ENCODE results near the gene SLC8A1. TPM values are rescaled to one million over a fixed set of nuclear protein-coding genes. Genes with fewer than 3 reads are reported as not detected.

Gene SLC8A1
- total and polyA plus RNA-seq, 2 donors = 0.46 to 20.4 TPM

DNA sequence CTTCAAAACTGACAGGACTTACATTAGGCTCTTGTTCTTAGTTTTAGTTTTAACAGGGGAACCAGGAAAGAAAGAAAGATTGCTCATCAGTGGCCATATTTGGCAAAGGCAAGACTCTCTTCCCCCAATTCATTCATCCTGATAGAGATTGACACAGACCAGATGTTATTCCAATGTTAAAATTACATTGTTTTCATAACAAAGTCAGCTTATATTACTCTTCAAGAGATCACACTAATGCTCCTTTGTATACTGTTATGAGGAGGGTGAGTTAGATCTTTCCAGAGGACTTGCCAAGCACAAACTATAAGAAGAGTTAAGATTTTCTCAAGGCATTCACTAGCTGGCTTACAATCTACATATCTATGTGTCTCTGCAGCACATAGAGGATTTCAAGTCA lies 252.1 kb downstream of the SLC8A1 start:
- H3K36me3 ChIP-seq (ENCODE audit: control insufficient read depth in 2 of 2, insufficient read depth in 2 of 2, low read length in 1 of 2) = no peaks in the 10 kb centered on the region
- no peaks in the 10 kb centered on the region for H3K9me3 ChIP-seq (ENCODE audit: control insufficient read depth in 2 of 2, insufficient read depth in 1 of 2, low read length in 1 of 2)
- no peaks in the 10 kb centered on the region for H3K27me3 ChIP-seq (ENCODE audit: control insufficient read depth in 2 of 2, insufficient read depth in 1 of 2, low read length in 1 of 2)
- H3K4me3 ChIP-seq (ENCODE audit: low read length in 2 of 2) = no peak overlapping the region
- no peak for DNase-seq (ENCODE audit: low read depth in 6 of 9, low spot score in 9 of 9)
- no peak overlapping the region for H3K27ac ChIP-seq (ENCODE audit: low read depth in 1 of 2, low read length in 1 of 2)
- H3K4me1 ChIP-seq (ENCODE audit: control insufficient read depth in 2 of 2, insufficient read depth in 2 of 2, low read length in 2 of 2) = no peaks in the 10 kb centered on the region

DNA sequence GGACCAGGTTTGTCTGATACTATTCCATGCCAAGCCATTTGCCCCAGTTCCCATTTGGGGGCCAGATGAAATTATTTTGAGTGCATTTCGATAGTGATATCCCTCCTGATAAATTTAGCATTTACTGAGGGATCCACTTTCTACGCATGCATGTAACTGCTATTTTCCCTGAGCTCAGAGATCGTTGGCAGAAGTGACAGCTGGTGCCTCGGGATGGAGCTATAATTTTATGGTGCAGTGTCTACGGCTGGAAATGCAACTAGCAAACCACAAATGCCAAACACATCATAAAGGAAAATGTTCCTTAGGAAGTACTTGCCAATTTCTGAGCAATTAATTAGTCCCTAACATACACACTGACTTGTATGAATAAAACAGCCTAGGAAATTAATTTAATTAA lies 254.8 kb downstream of the SLC8A1 start:
- H3K27me3 ChIP-seq (ENCODE audit: control insufficient read depth in 2 of 2, insufficient read depth in 1 of 2, low read length in 1 of 2) = no peaks in the 10 kb centered on the region
- no peak overlapping the region for H3K4me3 ChIP-seq (ENCODE audit: low read length in 2 of 2)
- 77% methylated on average over 5 of the region's 5 CpGs for WGBS
- no peaks in the 10 kb centered on the region for H3K9me3 ChIP-seq (ENCODE audit: control insufficient read depth in 2 of 2, insufficient read depth in 1 of 2, low read length in 1 of 2)
- H3K4me1 ChIP-seq (ENCODE audit: control insufficient read depth in 2 of 2, insufficient read depth in 2 of 2, low read length in 2 of 2) = no peaks in the 10 kb centered on the region
- DNase-seq (ENCODE audit: low read depth in 6 of 9, low spot score in 9 of 9) = no peak
- H3K36me3 ChIP-seq (ENCODE audit: control insufficient read depth in 2 of 2, insufficient read depth in 2 of 2, low read length in 1 of 2) = no peaks in the 10 kb centered on the region
- H3K27ac ChIP-seq (ENCODE audit: low read depth in 1 of 2, low read length in 1 of 2) = no peak overlapping the region

DNA sequence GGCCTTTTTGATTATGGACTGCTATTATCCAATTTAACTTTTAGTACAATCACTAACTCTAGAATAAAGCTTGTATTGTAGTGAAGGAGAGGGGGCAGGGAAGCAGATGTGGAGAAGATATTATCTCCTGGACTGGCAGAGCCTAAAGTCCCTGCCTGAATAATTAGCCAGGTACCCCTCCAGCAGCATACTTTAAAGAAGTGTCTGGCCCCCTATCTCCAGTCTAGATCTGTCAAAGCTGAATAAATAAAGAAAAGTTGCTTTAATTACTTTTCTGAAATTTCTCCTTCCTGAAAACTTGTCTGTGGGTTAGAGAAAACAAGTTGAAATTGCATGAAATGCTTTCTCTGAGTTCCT lies 258.2 kb downstream of the SLC8A1 start:
- H3K4me1 ChIP-seq (ENCODE audit: control insufficient read depth in 2 of 2, insufficient read depth in 2 of 2, low read length in 2 of 2) = no peaks in the 10 kb centered on the region
- H3K36me3 ChIP-seq (ENCODE audit: control insufficient read depth in 2 of 2, insufficient read depth in 2 of 2, low read length in 1 of 2) = no peaks in the 10 kb centered on the region
- no peak overlapping the region for H3K4me3 ChIP-seq (ENCODE audit: low read length in 2 of 2)
- H3K27me3 ChIP-seq (ENCODE audit: control insufficient read depth in 2 of 2, insufficient read depth in 1 of 2, low read length in 1 of 2) = no peaks in the 10 kb centered on the region
- H3K27ac ChIP-seq (ENCODE audit: low read depth in 1 of 2, low read length in 1 of 2) = no peak overlapping the region
- H3K9me3 ChIP-seq (ENCODE audit: control insufficient read depth in 2 of 2, insufficient read depth in 1 of 2, low read length in 1 of 2) = no peaks in the 10 kb centered on the region
- DNase-seq (ENCODE audit: low read depth in 6 of 9, low spot score in 9 of 9) = no peak

DNA sequence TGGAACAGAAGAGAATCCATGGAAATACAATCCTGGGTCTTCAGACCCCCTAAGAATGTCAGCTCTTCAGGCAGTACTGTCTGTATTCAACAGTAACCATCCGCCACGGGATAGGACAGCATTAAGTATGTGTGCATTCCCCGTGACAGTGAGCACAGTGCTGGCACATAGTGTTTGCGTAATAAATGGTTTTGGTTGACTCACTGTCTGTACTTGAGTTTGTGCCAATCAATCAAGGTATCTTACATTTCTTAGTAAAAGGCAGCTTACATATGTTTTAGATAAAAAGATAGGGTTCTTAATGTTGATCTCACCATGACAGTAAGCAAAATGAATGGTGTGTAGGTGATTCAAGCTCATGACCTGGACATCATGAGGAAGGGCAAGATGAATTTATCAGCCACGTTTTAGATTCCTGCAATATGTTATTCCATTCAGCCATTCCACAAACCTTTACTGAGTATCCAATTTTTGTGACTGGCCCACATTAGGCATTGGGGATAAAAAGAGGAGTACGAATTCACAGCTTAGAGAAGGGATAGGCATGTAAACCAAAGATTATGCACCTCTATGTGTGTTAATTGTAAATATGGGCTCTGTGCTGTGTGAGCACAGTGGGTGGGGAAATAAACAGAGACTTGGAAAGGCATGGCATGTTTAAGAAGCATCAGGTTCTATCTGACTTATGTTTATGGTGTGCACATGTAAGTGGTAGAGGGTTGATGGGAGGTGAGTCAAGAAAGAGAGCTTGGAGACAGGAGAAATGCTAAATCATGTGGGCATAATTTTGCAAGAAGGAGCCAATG lies 258.8 kb downstream of the SLC8A1 start:
- Histone ChIP-seq H3K9me3 (ENCODE audit: control insufficient read depth in 2 of 2, insufficient read depth in 1 of 2, low read length in 1 of 2) (no peaks in the 10 kb centered on the region), H3K36me3 (ENCODE audit: control insufficient read depth in 2 of 2, insufficient read depth in 2 of 2, low read length in 1 of 2) (no peaks in the 10 kb centered on the region), H3K27ac (ENCODE audit: low read depth in 1 of 2, low read length in 1 of 2) (no peak overlapping the region), H3K4me3 (ENCODE audit: low read length in 2 of 2) (no peak overlapping the region), H3K27me3 (ENCODE audit: control insufficient read depth in 2 of 2, insufficient read depth in 1 of 2, low read length in 1 of 2) (no peaks in the 10 kb centered on the region), H3K4me1 (ENCODE audit: control insufficient read depth in 2 of 2, insufficient read depth in 2 of 2, low read length in 2 of 2) (no peaks in the 10 kb centered on the region)
- DNase-seq (ENCODE audit: low read depth in 6 of 9, low spot score in 9 of 9) = no peak
- WGBS = 96% methylated on average over 6 of the region's 6 CpGs

DNA sequence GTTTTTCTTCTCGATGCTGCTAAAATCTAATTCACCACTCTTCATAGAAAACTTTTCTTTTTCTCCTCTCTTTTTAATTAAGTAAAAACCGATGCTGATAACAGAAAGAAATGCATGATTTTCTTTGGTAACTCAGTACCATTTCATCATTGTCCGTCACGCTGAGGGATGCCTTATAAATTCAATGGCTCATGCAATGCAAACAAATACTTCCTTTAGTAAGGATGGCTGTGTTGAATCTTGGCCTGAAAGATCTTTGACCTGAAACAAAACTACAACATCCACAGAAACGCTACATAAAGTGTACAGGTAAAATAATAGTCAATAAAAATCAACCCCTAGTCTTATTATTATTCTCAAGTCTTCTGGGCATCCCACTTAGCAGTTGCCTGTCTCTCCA lies 261.4 kb downstream of the SLC8A1 start:
- 98% methylated on average over 5 of the region's 5 CpGs for WGBS
- no peak for DNase-seq (ENCODE audit: low read depth in 6 of 9, low spot score in 9 of 9)
- no peaks in the 10 kb centered on the region for H3K4me1 ChIP-seq (ENCODE audit: control insufficient read depth in 2 of 2, insufficient read depth in 2 of 2, low read length in 2 of 2)
- no peaks in the 10 kb centered on the region for H3K27me3 ChIP-seq (ENCODE audit: control insufficient read depth in 2 of 2, insufficient read depth in 1 of 2, low read length in 1 of 2)
- no peak overlapping the region for H3K27ac ChIP-seq (ENCODE audit: low read depth in 1 of 2, low read length in 1 of 2)
- no peaks in the 10 kb centered on the region for H3K36me3 ChIP-seq (ENCODE audit: control insufficient read depth in 2 of 2, insufficient read depth in 2 of 2, low read length in 1 of 2)
- H3K4me3 ChIP-seq (ENCODE audit: low read length in 2 of 2) = no peak overlapping the region
- H3K9me3 ChIP-seq (ENCODE audit: control insufficient read depth in 2 of 2, insufficient read depth in 1 of 2, low read length in 1 of 2) = no peaks in the 10 kb centered on the region

DNA sequence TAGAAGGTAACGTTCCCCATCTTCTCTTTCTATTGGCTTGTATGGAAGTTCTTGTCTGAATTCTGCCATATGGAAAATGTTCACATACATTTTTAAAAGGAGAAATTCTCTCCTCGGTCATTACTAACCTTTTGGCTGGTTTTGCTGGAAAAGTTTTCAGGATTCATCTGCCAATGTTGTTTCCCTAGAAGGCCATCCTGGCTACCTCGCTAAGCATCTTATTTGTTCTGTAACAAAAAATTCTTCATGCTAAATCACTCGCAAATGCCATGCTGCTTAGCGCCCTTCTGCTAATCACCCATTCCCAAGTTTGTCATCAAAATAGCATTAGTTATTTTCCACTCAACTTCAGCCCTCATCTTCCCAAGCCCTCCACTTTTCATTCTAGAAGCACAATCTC lies 262.0 kb downstream of the SLC8A1 start:
- Histone ChIP-seq H3K27me3 (ENCODE audit: control insufficient read depth in 2 of 2, insufficient read depth in 1 of 2, low read length in 1 of 2) (no peaks in the 10 kb centered on the region), H3K4me1 (ENCODE audit: control insufficient read depth in 2 of 2, insufficient read depth in 2 of 2, low read length in 2 of 2) (no peaks in the 10 kb centered on the region), H3K4me3 (ENCODE audit: low read length in 2 of 2) (no peak overlapping the region), H3K27ac (ENCODE audit: low read depth in 1 of 2, low read length in 1 of 2) (no peak overlapping the region), H3K9me3 (ENCODE audit: control insufficient read depth in 2 of 2, insufficient read depth in 1 of 2, low read length in 1 of 2) (no peaks in the 10 kb centered on the region), H3K36me3 (ENCODE audit: control insufficient read depth in 2 of 2, insufficient read depth in 2 of 2, low read length in 1 of 2) (no peaks in the 10 kb centered on the region)
- DNase-seq (ENCODE audit: low read depth in 6 of 9, low spot score in 9 of 9) = no peak
- WGBS = 96% methylated on average over 5 of the region's 5 CpGs

DNA sequence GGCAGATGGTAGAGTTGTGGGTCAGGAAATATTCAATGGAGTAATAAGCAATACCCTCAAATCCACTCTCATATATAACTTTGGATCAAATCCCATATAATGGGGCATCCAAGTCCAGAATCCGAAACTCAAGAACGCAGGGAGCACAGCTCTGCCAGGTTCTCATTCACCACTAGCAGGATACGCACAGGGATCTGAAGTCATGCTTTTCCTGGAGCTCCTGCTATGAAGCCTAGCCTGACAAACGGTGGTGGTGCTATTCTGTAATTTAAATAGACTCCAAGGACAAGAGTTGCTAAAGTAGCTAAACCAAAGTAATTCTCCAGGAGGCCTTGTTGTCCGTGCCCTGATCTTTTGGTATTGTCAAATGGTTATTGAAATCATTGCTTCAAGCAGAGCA lies 264.8 kb downstream of the SLC8A1 start:
- no peaks in the 10 kb centered on the region for H3K4me1 ChIP-seq (ENCODE audit: control insufficient read depth in 2 of 2, insufficient read depth in 2 of 2, low read length in 2 of 2)
- no peak overlapping the region for H3K27ac ChIP-seq (ENCODE audit: low read depth in 1 of 2, low read length in 1 of 2)
- no peaks in the 10 kb centered on the region for H3K9me3 ChIP-seq (ENCODE audit: control insufficient read depth in 2 of 2, insufficient read depth in 1 of 2, low read length in 1 of 2)
- no peak overlapping the region for H3K4me3 ChIP-seq (ENCODE audit: low read length in 2 of 2)
- H3K27me3 ChIP-seq (ENCODE audit: control insufficient read depth in 2 of 2, insufficient read depth in 1 of 2, low read length in 1 of 2) = no peaks in the 10 kb centered on the region
- no peaks in the 10 kb centered on the region for H3K36me3 ChIP-seq (ENCODE audit: control insufficient read depth in 2 of 2, insufficient read depth in 2 of 2, low read length in 1 of 2)
- no peak for DNase-seq (ENCODE audit: low read depth in 6 of 9, low spot score in 9 of 9)
- 93% methylated on average over 5 of the region's 5 CpGs for WGBS

DNA sequence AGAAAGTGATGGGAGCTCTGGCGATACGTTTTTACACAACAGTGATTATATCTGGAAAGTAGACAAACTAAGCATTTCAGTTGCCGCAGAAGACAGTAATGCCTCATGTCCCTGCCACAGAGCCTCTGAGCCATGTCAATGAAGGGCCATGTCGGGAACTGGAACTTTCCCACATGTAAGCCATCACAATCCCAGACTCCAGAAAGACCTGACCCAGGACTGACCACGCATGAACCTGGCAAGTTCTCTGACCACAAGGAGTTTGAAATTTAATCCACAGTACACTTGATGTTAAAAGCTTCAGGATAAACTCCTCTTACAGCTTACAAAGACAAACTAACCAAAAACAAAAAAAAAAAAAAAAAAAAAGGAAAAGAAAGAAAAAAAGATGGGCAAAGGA lies 267.3 kb downstream of the SLC8A1 start:
- no peak overlapping the region for H3K4me3 ChIP-seq (ENCODE audit: low read length in 2 of 2)
- peaks cover 3% of the 10 kb centered on the region in 2 donors for H3K4me1 ChIP-seq (ENCODE audit: control insufficient read depth in 2 of 2, insufficient read depth in 2 of 2, low read length in 2 of 2)
- 76% methylated on average over 5 of the region's 5 CpGs for WGBS
- H3K9me3 ChIP-seq (ENCODE audit: control insufficient read depth in 2 of 2, insufficient read depth in 1 of 2, low read length in 1 of 2) = no peaks in the 10 kb centered on the region
- H3K27ac ChIP-seq (ENCODE audit: low read depth in 1 of 2, low read length in 1 of 2) = no peak overlapping the region
- H3K36me3 ChIP-seq (ENCODE audit: control insufficient read depth in 2 of 2, insufficient read depth in 2 of 2, low read length in 1 of 2) = no peaks in the 10 kb centered on the region
- DNase-seq (ENCODE audit: low read depth in 6 of 9, low spot score in 9 of 9) = no peak
- no peaks in the 10 kb centered on the region for H3K27me3 ChIP-seq (ENCODE audit: control insufficient read depth in 2 of 2, insufficient read depth in 1 of 2, low read length in 1 of 2)

DNA sequence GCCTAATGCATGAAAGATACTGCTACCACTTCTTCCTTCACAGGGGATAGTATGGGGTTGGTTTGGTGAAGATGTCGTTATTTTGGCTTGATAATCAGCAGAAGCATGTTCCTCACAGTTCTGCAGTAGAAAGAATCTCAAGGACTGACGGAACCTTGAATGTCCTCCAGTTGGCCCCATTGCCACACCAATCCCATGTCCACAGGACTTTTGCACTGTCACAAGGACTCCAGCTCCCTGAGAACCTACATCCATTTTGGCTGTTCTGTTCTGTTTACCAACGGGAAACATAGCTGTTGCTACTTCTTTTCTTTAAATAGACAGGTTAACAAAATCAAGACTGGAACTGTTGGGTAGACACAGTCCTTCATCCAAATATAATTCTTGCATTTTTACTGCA lies 270.0 kb downstream of the SLC8A1 start:
- Histone ChIP-seq H3K27me3 (ENCODE audit: control insufficient read depth in 2 of 2, insufficient read depth in 1 of 2, low read length in 1 of 2) (no peaks in the 10 kb centered on the region), H3K27ac (ENCODE audit: low read depth in 1 of 2, low read length in 1 of 2) (no peak overlapping the region), H3K4me1 (ENCODE audit: control insufficient read depth in 2 of 2, insufficient read depth in 2 of 2, low read length in 2 of 2) (peaks cover 11 to 18% of the 10 kb centered on the region in 2 donors), H3K4me3 (ENCODE audit: low read length in 2 of 2) (no peak overlapping the region), H3K9me3 (ENCODE audit: control insufficient read depth in 2 of 2, insufficient read depth in 1 of 2, low read length in 1 of 2) (no peaks in the 10 kb centered on the region), H3K36me3 (ENCODE audit: control insufficient read depth in 2 of 2, insufficient read depth in 2 of 2, low read length in 1 of 2) (no peaks in the 10 kb centered on the region)
- no peak for DNase-seq (ENCODE audit: low read depth in 6 of 9, low spot score in 9 of 9)
- WGBS = 98% methylated on average over 3 of the region's 3 CpGs

Measured in thymus (tissue), 11 donors.